NCI-H82 (cell line): ENCODE measurements around the gene SLC39A8.

ENCODE experiments used
- DNase-seq: peaks from one replicate; lab custom pipeline; 2025; lab: John Stamatoyannopoulos, UW

SLC39A8 gene

DNA sequence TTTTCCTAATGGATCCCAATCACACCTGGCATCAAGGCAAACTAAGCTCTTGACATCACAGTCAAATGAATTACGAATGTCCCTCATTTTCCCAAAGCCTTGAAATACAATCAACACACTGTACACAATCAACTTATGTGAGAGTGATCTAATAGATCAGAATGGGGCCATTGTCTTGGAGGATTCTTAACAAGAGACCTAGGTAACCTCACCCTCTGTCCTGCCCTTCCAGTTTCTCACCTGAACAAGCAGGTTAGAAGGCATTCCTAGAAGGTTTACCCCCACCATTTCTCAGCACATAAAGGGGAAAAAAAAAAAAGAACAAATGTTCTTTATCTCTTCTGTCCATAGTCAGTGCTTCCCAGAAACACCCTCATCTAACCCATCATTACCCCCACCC is 6.3 kb downstream of the SLC39A8 start:
- no peak for DNase-seq

DNA sequence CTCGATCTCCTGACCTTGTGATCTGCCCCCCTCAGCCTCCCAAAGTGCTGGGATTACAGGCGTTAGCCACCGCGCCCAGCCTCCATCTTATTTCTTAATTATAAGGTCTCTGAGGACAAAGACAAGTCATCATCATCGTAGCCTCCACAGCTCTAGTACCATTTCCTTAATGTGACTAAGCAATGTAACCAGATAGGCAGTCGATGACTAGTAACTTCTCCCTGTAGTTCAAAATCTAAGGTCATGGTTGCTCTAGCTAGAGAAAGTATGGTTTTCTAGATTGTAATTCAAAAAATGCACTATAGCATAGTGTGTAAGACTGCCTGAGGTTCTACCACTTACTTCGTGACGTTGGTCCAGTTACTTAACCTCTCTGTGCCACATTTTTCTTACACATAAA is 6.9 kb downstream of the SLC39A8 start:
- DNase-seq, result no peak

DNA sequence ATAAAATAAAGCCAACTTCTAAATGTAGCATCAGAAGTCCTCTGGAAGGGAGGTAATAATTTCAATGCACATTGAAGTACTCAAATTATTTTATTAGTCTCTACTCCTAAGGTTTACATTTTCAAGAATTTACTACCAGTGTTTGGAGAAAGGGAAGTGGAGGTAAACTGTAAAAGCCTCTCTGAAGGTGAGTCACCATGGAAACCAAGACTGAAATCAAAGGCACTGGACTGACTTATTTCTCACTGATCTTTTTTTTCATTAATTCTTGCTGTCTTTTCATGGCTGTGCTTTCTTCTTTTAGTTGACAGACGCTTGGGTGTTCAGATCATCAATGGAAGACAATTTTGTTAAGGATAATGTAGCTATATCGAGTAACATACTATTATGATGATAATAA is 9.7 kb downstream of the SLC39A8 start:
- no peak for DNase-seq

DNA sequence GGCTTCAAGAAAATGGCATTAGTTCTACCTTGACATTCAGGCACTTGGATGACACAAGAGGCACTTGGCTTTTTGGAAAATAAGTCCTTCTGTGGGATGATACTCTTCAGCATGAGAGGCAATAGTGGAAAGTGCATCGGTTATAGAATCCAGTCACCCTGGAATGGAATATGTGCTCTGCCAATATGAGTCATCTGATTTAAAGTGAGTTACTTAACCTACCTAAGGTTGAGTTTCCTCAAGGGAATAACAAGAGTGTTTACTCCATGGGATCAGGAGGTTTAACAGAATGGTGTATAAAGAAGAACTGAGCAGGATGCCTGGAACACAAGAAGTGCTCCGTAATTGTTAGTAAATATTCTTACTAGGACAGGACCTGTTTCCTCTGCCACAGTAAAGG is 10.7 kb downstream of the SLC39A8 start:
- DNase-seq, result no peak

DNA sequence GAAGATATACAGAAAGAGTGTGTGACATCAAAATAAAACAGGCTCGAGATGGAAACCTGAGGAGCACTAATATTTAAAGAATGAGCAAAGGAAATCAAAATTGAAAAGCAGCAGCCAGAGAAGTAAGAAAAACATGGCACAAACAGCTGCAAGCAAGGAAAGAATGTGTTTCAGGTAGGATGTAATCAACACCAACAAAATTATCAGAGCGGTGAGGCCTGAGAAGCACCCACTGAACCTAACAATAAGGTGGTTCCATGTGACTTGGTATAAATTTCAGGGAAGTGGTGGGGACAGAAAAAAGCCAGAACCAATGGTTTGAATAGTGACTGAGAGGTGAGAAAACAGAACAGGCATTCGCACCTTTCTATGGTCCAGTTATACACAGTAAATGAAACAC is 11.5 kb downstream of the SLC39A8 start:
- DNase-seq, result no peak

DNA sequence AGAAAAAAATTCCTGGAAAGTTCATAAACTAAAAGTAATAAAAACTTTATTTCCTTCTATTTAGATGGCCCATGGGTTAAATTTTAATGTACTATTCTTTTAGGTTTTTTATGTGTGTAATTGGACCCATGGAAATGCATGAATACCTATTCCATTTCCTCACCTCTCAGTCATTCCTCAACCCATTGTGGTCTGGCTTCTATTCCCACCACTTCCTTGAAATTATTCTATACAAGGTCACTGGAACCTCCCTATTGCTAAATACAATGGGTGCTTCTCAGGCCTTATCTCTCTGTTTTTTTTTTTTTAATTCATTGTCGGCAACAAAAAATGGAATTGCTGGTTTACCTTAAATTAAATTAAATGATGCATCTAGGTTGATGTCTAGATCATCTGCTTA is 17.2 kb downstream of the SLC39A8 start:
- no peak for DNase-seq

DNA sequence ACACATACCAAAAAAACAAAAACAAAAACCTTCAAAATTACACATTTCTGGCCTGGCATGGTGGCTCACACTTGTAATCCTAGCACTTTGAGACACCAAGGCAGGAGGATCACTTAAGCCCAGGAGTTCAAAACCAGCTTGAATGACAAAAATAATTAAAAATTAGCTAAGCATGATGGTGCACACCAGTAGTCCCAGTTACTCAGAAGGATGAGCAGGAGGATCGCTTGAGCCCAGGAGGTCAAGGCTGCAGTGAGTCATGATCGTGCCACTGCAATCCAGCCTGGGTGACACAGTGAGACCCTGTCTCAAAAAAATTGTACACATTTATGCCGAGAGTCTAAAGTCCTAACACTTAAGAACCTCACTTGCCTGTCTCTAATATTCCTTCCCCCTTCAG is 18.3 kb downstream of the SLC39A8 start:
- DNase-seq, result no peak

DNA sequence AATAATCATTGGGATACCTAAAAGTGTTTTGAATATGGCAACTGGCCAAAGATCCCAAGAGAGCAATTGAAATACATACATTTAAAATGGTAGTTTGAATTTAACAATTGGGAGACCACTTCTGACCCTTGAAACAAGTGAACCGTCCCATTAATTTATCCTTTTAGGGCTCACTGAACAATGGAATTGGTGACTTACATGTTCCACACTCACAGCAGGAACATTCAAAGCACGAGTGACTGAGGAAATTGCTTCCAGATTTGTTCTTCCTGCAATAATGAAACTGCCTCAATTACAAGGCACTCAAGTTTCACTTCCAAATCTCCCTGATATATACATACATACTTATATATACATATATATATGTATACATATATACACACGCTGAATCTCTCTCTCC is 20.6 kb downstream of the SLC39A8 start:
- no peak for DNase-seq

DNA sequence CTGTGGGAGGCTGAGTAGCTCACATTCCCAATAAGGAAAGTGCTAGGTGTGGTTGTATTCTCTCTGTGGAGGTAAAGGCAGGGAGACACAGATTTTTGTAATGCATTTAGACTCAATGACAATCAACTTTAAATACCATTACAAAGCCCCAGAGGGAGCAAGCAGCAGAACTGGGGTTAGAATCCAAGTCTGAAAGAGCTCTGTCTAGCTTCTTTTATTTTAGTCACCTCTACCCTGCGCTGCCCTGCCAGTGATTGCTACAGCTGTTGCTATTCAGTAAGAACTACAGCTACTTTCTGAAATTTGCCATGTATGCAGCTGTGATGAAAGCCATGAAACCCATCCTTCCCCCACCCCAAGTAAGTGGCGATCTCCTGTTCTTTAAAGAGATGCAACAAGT is 22.5 kb downstream of the SLC39A8 start:
- DNase-seq, result no peak

DNA sequence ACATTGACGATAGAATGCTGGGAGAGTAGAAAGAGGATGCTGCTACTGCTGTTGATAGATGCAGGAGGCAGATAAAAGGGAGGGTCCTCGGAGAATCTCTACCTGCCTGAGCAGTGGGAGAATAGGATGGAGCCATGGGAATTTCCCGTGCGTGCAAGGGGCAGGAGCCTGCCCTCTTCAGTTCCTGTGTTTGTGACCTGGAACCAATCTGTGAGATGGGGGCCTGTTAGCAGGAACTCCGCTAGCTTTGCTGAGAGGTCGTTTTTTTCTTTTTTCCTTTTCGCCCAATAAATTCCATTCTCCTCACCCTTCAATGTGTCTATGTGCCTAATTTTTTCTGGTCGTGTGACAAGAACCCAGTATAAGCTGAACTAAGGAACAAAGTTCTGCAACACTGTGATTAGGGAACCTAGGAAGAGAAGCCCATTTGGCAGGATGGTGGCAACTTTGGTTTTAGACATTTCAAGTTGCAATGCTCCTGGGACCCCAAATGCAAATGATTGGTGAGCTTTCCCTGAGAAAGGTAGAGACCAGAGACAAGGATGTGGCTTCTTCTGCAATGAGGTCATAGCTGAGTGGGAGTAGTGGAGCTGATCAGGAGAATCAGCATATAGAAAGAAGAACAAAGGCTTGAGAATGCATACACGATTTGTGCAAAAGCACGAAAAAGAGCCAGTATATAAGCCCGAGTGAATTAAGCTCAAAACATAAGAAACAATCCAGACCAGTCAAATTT is 23.9 kb downstream of the SLC39A8 start:
- no peak for DNase-seq

DNA sequence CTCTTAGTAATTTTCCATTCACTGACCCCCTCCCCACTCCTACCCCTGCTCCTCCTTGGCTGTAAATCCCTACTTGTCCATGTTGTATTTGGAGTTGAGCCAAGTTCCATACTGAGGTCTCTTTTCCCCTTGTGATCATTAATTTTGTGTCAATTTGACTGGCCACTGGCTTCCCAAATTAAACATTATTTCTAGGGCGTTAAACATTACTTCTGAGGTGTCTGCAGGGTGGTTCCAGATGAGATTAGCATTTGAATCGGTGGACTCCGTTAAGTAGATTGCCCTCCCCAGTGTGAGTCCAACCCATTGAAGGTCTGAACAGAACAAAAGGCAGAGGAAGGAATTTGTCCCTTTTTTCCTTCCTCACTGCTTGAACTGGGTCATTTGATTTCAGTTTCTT is 25.7 kb downstream of the SLC39A8 start:
- DNase-seq, result no peak

DNA sequence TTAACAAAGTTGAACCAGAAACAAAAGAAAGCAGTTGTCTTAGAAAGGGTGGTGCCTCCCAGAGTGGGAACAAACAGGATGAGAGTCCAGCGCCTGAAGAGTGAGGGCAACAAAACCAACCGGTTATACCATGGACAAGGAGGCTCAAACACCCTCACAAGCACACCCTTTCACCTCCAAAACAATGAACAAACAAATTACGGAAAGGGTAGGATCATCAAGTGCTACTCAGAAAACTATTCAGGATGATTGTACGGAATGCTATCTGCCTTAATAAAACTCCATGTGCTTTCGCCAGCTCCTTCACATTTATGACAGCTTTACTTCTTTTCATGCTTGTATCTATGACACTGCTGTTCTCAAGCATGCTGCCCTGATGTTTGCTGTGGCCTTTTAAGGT is 26.8 kb downstream of the SLC39A8 start:
- DNase-seq, result no peak

DNA sequence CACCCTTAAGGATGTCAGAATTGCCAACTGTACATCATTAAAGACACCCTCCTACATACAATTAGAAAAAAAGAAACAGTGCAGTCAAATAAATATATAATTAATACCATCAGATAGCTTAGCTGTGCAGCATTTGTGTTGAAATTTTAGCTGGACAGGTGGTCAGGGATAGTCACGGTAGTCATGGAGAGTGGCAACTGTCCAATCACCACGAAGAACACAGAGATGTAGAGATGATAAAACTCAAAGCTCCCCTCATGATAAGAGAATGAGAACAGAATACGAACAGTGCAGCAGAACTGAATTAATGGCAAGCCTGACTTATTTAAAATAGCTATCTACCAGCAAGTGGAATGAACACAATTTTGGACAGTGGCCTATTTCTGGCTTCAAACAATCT is 27.2 kb downstream of the SLC39A8 start:
- DNase-seq, result no peak

DNA sequence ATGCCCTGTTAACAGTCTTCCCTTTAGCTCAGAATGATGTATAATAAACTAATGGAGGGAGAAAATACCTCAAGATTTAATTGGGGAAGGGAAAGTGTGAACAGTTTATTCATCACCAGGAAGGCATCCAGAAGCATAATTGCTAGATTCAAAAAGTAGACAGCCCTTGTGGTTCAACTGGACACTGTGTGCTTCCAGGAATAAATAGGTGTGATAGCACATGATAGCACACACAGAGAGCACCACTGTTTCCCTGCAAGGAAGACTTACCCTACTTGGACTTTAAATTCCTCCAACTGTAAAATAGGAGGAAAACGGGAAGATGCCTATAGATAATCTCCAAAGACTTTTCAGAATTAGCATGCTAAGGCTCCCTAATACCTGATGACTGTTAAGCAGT is 27.8 kb downstream of the SLC39A8 start:
- no peak for DNase-seq

DNA sequence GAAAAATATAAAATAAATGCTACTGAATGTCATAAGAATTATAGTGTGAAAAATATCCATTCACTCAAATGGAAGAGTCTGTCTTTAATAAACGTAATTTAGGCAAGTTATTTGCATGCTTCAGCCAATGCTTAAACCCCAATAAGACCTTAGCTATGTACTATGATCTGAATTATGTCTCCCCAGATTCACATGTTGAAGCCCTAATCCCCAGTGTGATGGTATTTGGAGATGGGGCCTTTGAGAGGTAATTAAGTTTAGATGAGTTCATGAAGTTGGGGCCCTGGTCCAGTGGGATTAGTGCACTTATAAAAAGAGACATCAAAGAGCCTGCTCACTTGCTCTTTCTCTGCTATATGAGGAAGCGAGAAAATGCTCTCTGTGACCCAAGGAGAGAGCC is 28.7 kb downstream of the SLC39A8 start:
- DNase-seq, result no peak

DNA sequence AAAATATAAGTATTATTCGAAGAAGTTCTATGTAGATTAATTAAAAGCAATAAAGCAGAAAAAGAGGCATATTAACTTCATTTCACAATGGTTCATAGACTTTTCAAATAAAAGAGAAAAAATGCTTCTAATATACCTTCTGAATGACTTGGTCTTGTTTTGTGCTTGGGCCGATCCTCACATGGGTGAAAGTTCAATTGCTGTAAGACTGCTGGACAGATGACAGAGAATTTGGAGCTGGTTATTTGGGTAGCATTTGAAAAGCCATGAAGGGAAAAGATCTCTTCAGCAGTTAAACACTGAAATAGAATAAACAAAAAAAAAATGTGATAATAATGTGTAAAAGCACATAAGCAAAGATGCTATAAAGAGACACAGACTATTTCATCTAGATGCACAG is 29.8 kb downstream of the SLC39A8 start:
- DNase-seq, result no peak

DNA sequence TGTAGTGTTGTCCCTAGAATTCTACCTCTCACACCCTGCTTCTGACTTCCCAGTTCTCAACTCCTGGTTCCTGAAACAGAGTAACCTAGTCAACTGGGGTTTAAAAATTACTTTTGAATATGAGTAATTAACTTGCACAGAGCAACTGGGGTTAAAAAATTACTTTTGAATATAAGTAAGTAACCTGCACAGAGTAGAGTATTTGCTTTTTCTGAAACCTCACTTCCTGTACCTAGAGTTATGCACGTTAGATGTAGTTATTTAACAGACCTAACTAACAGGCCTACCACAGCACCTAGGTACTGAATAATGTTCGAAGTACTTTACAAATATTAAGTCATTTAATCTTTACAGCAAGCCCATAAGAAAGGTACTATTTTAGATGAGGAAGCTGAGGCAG is 32.9 kb downstream of the SLC39A8 start:
- DNase-seq, result no peak

DNA sequence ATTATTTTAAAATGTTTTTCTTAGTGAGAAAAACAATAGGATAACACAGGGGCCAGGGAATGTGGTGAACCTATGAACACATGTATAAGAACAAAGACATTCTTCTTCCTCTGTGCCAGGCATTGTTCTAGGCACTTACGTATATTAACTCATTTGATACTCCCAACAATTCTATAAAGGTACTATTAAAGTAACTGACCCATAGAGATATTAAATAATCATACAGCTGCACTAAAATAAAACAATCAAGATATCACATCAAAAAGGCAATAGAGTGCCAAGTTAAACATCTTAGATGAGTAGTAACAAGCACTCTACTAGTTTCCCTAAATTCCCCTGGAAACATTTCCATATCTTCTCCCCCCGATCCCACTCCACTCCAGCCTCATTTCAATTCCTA is 33.4 kb downstream of the SLC39A8 start:
- DNase-seq, result no peak

DNA sequence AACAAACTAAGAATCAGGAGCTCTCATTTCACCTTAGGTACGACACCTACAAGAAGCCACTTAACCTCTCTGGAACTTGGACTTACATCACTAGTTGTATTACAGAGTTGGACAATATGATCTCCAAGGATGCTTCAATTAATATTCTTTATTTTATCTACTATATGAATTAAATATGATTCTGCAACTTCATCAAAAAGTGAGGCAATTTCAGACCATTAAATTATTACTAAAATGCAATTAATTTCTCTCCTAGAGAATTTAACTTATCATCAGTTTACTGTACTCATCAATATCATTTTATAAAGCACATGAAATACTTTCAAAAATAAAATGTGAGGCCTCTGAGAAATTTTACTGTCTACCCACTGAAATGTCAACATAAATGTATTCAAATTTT is 33.9 kb downstream of the SLC39A8 start:
- no peak for DNase-seq

DNA sequence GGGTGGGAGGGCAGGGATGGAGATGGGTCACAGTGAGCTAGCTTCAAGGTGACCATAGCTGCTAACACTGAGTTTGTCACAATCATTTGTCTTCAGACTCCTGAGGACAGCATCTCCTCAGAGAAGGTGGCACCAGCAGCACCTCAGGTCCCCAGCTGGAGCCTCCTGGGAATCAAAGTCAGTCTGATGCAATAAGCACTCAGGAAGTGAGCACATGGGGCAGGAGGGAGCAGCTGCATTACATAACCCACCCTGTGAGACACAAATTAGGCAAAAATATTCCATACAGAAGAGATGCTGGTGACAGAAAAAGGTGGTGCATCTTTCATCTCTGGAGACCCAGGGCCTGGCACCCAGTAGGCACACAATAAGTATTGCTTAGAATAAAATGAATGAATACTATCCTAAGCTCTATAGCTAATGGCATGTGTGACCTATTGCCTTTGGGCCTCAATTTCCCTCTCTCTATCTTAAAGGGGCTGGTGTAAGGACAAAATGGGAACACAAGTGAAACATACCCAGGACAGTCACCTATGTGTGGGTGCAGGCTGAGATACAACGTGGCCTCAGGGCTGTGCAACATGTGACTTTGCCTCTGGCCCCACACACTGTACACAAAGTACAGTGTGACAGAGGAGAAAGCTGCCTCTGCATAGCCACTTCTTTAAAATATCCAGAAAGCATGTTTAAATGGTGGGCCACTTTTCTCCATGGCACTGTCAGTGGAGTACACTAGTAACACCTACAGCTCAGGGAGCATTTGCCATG is 37.1 kb downstream of the SLC39A8 start:
- peak; percentile 31 for DNase-seq

DNA sequence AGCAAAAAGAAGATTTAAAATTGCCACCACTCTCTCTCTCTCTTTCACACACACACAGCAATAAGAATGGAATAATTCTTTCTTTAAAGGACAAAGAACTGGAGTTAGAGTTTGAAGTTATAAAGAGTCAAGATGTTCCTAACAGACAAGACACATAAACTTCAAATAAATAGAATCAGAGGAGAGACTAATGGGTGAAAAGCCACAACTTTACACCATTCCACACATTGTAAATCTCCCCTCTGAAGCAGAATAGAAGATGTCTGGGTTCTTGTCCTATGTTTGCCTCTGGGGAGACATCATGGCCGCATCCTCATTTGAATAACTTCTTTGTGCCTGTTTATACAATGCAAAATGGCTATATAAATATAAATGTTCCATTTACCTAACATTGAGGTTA is 39.6 kb downstream of the SLC39A8 start:
- no peak for DNase-seq

DNA sequence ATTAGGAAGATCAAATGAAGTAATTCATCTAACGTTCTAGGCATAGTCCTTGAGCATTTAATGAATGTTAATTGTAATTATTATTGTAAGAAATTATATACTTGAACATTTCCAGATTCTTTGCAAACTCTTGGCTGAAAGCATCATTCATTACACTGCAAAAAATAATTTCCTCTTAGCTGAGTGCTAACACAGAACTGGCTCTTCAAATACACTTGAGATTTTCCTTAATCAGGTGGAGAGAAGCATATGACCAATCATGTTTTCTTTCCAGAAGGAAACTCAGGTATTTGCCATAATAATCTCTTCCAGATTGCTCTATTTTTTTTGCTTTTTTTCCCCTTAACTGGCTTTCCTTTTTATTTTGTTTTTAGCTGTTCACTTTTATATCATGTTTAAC is 42.5 kb downstream of the SLC39A8 start:
- no peak for DNase-seq

DNA sequence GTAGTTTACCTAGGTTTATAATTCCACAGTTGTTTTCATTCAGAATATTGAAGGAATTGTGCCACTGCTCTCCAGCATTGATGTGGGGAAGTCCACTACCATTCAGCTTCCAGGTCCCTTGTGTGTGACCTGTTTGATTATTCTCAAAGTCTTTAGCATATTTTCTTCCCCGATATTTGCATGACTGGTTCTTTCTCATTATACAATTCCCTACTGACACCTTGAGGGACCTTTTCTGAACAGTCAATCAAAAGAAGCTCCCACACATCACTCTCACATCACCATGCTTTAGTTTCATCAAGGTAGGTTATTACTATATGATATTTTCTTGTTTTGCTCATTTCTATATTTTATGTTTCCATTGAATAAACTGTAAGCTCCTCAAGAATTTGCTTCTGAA is 44.1 kb downstream of the SLC39A8 start:
- DNase-seq, result no peak
